ENCODE results near the gene PFDN6.

DNA sequence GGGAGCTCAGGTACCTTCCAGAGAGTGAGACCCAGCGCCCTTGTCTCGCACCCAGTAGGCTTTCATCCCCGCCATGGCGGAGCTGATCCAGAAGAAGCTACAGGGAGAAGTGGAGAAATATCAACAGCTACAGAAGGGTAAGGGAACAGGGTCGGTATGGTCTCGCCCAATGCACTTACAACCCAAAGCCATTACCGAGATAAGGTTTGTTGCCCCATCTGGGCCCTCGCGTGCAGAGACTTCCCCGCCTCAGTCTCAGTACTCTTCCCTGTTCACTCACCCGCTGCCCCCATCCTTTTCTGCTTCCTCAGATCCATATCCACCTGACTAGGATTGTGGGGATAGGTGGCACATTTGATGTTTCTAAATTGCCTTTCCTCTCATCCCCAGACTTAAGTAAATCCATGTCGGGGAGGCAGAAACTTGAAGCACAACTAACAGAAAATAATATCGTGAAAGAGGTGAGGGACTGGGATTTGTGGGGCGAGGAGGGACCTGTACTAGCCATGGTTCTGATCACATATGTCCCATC is 449 bp downstream of the PFDN6 start:
- TF ChIP-seq, protein P1, sequence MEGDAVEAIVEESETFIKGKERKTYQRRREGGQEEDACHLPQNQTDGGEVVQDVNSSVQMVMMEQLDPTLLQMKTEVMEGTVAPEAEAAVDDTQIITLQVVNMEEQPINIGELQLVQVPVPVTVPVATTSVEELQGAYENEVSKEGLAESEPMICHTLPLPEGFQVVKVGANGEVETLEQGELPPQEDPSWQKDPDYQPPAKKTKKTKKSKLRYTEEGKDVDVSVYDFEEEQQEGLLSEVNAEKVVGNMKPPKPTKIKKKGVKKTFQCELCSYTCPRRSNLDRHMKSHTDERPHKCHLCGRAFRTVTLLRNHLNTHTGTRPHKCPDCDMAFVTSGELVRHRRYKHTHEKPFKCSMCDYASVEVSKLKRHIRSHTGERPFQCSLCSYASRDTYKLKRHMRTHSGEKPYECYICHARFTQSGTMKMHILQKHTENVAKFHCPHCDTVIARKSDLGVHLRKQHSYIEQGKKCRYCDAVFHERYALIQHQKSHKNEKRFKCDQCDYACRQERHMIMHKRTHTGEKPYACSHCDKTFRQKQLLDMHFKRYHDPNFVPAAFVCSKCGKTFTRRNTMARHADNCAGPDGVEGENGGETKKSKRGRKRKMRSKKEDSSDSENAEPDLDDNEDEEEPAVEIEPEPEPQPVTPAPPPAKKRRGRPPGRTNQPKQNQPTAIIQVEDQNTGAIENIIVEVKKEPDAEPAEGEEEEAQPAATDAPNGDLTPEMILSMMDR (conservative IDR thresholded peaks at IDR 0.05 in 1 of 2, IDR thresholded peaks at IDR 0.05 in 1 of 2; ENCODE audit: extremely low read depth in 1 of 2, insufficient read depth in 1 of 2, low read depth in 1 of 2, low read length in 2 of 2): no peak
- no peak for TF ChIP-seq EZH2 (IDR thresholded peaks at IDR 0.05; ENCODE audit: borderline replicate concordance, low read length)
